ENCODE results near the gene DSCAM.

Gene DSCAM

DNA sequence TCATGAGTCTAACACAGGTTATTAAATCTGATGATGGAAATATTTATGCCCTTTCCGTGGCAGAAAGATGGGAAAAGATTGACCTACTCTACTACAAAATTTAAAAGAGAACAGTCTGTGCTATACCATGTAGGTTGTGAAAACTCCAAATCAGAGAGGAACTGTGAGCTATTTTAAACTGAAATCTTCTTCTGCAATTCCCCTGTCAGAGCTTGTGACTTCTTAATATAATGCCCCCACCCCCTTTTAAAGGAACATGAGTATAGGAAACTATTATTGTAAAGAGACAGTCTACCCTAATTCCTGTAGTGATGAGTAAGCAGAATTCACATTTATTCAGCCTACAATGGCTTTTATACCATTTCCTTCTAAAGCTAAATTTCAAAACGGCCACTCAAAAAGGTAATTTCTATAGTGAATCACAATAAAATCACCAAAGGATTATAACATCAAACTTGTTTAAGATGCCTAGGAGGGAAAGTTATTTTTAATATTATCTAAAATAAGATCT is 11.7 kb downstream of the DSCAM start:
- Histone ChIP-seq H3K36me3 (ENCODE audit: control insufficient read depth, insufficient read depth, low read length) (no peaks in the 10 kb centered on the region), H3K9me3 (ENCODE audit: control insufficient read depth, insufficient read depth, low read length) (no peaks in the 10 kb centered on the region), H3K4me3 (ENCODE audit: low read depth, low read length) (no peak overlapping the region), H3K27me3 (ENCODE audit: control insufficient read depth, insufficient read depth, low read length) (peaks cover under 1% of the 10 kb centered on the region), H3K4me1 (ENCODE audit: control insufficient read depth, insufficient read depth, low read length) (no peaks in the 10 kb centered on the region), H3K9ac (ENCODE audit: low read depth, low read length) (no peak overlapping the region)

DNA sequence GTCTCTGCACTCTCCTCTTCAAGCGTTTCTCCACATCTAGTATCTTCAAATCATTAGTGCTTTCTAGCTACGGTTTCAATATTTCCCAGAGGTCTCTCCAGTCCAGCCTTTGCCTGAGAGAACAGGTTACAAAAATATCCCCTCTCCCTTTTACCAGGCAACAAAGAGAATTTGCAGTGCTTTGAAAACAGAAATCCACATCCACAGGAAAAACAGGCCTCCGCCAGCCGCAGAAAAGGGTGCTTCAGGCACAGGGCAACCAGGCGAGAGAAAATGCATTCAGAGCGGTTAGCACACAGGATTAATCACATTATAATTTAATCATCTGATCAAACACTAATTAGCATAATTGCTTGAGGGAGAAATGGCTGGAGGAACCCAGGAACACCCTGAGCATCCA is 13.8 kb downstream of the DSCAM start:
- no peaks in the 10 kb centered on the region for H3K27me3 ChIP-seq (ENCODE audit: control insufficient read depth, insufficient read depth, low read length)
- H3K36me3 ChIP-seq (ENCODE audit: control insufficient read depth, insufficient read depth, low read length): no peaks in the 10 kb centered on the region
- H3K4me1 ChIP-seq (ENCODE audit: control insufficient read depth, insufficient read depth, low read length): no peaks in the 10 kb centered on the region
- H3K4me3 ChIP-seq (ENCODE audit: low read depth, low read length): no peak overlapping the region
- no peaks in the 10 kb centered on the region for H3K9me3 ChIP-seq (ENCODE audit: control insufficient read depth, insufficient read depth, low read length)
- no peak overlapping the region for H3K9ac ChIP-seq (ENCODE audit: low read depth, low read length)

DNA sequence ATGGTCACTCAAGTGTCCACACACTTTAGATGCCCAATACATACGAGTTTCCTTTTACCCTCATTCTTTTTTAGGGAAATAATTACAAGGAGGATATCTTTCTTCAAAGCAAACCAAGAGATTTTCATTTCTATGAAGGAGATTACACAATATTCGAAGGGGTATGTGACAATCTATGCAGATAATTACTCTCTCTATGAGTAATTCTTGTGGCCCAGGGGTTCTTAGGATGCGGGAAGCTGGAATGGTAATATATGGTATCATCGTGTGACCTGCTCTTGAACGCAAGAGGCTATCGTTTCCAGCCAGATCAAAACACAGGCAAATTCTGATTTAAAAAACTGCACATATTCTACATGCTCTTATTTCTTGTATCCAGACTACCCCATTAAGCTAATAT is 14.6 kb downstream of the DSCAM start:
- no peaks in the 10 kb centered on the region for H3K36me3 ChIP-seq (ENCODE audit: control insufficient read depth, insufficient read depth, low read length)
- H3K9me3 ChIP-seq (ENCODE audit: control insufficient read depth, insufficient read depth, low read length): no peaks in the 10 kb centered on the region
- no peak overlapping the region for H3K4me3 ChIP-seq (ENCODE audit: low read depth, low read length)
- no peak overlapping the region for H3K9ac ChIP-seq (ENCODE audit: low read depth, low read length)
- no peaks in the 10 kb centered on the region for H3K27me3 ChIP-seq (ENCODE audit: control insufficient read depth, insufficient read depth, low read length)
- no peaks in the 10 kb centered on the region for H3K4me1 ChIP-seq (ENCODE audit: control insufficient read depth, insufficient read depth, low read length)

DNA sequence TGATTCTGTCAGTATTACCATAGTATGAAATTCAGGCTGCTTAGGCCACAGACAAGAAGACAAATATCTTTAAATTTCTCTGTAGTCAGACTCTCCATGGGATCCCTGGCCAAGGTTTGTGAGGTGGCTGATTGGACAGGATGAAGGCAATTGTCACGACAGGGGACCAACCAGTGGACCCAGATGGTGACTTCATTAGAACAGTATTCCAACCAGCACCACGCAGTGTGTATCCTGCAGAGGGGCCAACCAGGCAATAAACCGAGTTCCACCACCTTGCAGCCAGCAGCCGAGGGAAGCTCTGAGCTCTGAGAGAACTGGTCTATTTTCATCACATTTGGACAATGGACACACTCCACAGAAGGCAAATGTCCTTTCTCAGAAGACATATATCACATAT is 16.1 kb downstream of the DSCAM start:
- H3K9me3 ChIP-seq (ENCODE audit: control insufficient read depth, insufficient read depth, low read length): no peaks in the 10 kb centered on the region
- H3K4me3 ChIP-seq (ENCODE audit: low read depth, low read length): no peak overlapping the region
- H3K27me3 ChIP-seq (ENCODE audit: control insufficient read depth, insufficient read depth, low read length): no peaks in the 10 kb centered on the region
- H3K36me3 ChIP-seq (ENCODE audit: control insufficient read depth, insufficient read depth, low read length): no peaks in the 10 kb centered on the region
- no peak overlapping the region for H3K9ac ChIP-seq (ENCODE audit: low read depth, low read length)
- H3K4me1 ChIP-seq (ENCODE audit: control insufficient read depth, insufficient read depth, low read length): no peaks in the 10 kb centered on the region

DNA sequence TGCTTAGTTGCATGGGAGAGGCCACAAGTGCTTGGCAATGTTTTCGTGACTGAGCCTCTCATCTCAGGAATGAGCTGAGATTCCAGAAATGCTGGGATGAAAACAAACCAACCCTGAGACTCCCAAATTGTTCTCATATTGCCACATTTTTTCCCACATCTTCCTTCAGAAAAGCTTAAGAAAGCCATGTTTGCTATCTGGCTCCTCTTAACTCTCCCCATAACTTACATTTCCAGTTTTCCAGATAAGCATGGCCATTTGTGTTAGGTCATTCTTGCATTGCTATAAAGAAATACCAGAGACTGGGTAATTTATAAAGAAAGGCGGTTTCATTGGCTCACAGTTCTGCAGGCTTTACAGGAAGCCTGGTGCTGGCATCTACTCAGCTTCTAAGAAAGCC is 17.2 kb downstream of the DSCAM start:
- H3K4me3 ChIP-seq (ENCODE audit: low read depth, low read length): no peak overlapping the region
- no peaks in the 10 kb centered on the region for H3K27me3 ChIP-seq (ENCODE audit: control insufficient read depth, insufficient read depth, low read length)
- H3K36me3 ChIP-seq (ENCODE audit: control insufficient read depth, insufficient read depth, low read length): no peaks in the 10 kb centered on the region
- H3K9me3 ChIP-seq (ENCODE audit: control insufficient read depth, insufficient read depth, low read length): no peaks in the 10 kb centered on the region
- no peaks in the 10 kb centered on the region for H3K4me1 ChIP-seq (ENCODE audit: control insufficient read depth, insufficient read depth, low read length)
- no peak overlapping the region for H3K9ac ChIP-seq (ENCODE audit: low read depth, low read length)

DNA sequence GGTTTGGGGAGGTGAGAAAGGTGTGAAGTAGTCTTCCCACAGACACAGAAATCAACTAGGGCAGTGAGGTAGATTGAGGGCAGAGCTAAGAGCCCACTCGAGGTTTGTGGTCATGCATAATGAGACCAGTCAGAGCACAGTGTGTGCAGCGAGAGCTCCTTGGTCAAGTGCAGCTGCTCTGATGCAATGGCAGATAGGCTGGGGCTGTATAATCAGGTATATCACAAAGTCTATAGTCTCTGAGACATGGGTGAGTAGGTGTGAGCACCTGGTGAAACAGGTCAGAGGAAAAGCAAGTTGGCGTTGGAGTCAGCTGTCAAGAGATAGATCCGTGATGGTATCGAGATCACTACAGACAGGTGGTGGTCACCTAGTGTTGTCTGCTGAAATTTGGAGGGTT is 17.6 kb downstream of the DSCAM start:
- no peak overlapping the region for H3K9ac ChIP-seq (ENCODE audit: low read depth, low read length)
- H3K27me3 ChIP-seq (ENCODE audit: control insufficient read depth, insufficient read depth, low read length): no peaks in the 10 kb centered on the region
- H3K4me1 ChIP-seq (ENCODE audit: control insufficient read depth, insufficient read depth, low read length): no peaks in the 10 kb centered on the region
- no peaks in the 10 kb centered on the region for H3K9me3 ChIP-seq (ENCODE audit: control insufficient read depth, insufficient read depth, low read length)
- no peak overlapping the region for H3K4me3 ChIP-seq (ENCODE audit: low read depth, low read length)
- H3K36me3 ChIP-seq (ENCODE audit: control insufficient read depth, insufficient read depth, low read length): no peaks in the 10 kb centered on the region

DNA sequence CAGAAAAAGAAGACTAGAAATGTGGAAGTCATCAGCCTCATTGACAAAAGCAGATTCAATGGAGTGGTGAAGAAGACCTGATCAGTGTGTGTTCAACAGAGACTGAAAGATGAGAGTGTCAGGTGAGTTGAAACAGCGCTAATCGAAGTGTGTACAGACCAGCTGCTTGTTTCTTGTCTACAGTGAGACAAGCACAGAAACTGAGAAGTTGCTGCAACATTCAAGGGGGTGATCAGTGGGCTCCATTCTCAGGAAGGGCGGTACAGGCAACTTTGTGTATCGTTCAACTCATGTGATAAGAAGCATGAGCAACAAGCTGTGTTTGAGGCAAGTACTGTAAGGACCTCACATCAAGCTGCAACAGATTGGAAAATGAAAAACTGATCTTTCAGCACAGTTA is 19.4 kb downstream of the DSCAM start:
- H3K9ac ChIP-seq (ENCODE audit: low read depth, low read length): no peak overlapping the region
- no peak overlapping the region for H3K4me3 ChIP-seq (ENCODE audit: low read depth, low read length)
- H3K27me3 ChIP-seq (ENCODE audit: control insufficient read depth, insufficient read depth, low read length): no peaks in the 10 kb centered on the region
- H3K36me3 ChIP-seq (ENCODE audit: control insufficient read depth, insufficient read depth, low read length): no peaks in the 10 kb centered on the region
- H3K4me1 ChIP-seq (ENCODE audit: control insufficient read depth, insufficient read depth, low read length): no peaks in the 10 kb centered on the region
- H3K9me3 ChIP-seq (ENCODE audit: control insufficient read depth, insufficient read depth, low read length): no peaks in the 10 kb centered on the region

DNA sequence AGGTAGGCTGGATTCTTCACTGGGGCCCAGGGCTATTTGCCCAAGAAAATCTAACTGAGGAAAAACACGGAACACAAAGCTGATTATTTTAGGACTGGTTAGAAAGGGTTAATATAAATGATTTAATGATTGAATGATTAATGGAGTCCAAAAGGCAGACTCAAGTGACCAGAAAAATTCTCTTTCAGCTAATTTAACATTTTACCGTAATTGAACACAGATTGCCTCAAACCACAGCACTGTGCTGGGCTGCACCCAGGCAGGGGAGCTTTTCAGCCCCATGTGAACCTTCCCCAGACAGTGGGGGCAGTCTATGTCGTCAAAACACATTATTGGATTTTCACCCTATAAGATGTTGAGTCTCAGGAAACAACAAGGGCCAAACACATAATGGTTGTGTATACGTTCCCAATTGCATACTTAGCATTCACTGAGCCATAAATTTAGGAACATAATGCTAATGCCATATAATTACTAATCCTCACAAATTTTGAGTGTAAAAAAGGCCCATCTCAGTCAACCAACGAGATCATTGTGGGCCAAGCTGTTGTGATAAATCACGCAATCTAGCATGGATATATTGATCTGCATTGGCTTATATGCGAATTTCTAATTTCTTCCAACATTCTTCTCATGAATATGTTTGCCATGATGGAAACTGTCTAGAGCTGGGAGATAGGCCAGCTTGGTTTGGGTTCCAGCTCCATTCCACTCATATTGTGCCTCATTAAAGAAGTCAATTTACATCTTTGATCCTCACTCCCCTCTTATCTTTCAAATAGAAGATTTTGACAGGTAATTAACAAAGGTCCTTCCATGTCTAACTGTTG is 27.7 kb downstream of the DSCAM start:
- H3K36me3 ChIP-seq (ENCODE audit: control insufficient read depth, insufficient read depth, low read length): no peaks in the 10 kb centered on the region
- H3K9ac ChIP-seq (ENCODE audit: low read depth, low read length): no peak overlapping the region
- no peaks in the 10 kb centered on the region for H3K9me3 ChIP-seq (ENCODE audit: control insufficient read depth, insufficient read depth, low read length)
- no peaks in the 10 kb centered on the region for H3K27me3 ChIP-seq (ENCODE audit: control insufficient read depth, insufficient read depth, low read length)
- H3K4me3 ChIP-seq (ENCODE audit: low read depth, low read length): no peak overlapping the region
- H3K4me1 ChIP-seq (ENCODE audit: control insufficient read depth, insufficient read depth, low read length): no peaks in the 10 kb centered on the region

DNA sequence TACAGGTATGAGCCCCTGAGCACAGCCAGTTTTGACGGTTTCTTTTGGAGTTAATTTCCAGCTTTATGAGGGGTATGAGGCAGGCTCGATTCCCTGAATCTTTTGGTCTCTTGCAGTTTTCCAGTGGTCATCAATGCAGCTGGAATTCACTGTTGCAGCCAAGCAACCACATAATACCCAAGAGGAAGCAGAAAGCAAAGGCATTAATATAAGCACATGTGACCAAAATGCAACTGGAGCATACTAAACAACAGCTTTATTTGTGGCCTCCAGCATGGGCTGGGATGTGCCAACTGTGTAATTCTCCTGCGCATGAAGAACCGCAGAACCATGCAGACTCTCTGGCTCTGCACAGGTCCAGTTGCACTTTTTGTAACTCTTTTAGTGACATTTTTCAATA is 33.0 kb downstream of the DSCAM start:
- no peaks in the 10 kb centered on the region for H3K4me1 ChIP-seq (ENCODE audit: control insufficient read depth, insufficient read depth, low read length)
- H3K27me3 ChIP-seq (ENCODE audit: control insufficient read depth, insufficient read depth, low read length): no peaks in the 10 kb centered on the region
- no peaks in the 10 kb centered on the region for H3K36me3 ChIP-seq (ENCODE audit: control insufficient read depth, insufficient read depth, low read length)
- no peak overlapping the region for H3K4me3 ChIP-seq (ENCODE audit: low read depth, low read length)
- no peaks in the 10 kb centered on the region for H3K9me3 ChIP-seq (ENCODE audit: control insufficient read depth, insufficient read depth, low read length)
- no peak overlapping the region for H3K9ac ChIP-seq (ENCODE audit: low read depth, low read length)

DNA sequence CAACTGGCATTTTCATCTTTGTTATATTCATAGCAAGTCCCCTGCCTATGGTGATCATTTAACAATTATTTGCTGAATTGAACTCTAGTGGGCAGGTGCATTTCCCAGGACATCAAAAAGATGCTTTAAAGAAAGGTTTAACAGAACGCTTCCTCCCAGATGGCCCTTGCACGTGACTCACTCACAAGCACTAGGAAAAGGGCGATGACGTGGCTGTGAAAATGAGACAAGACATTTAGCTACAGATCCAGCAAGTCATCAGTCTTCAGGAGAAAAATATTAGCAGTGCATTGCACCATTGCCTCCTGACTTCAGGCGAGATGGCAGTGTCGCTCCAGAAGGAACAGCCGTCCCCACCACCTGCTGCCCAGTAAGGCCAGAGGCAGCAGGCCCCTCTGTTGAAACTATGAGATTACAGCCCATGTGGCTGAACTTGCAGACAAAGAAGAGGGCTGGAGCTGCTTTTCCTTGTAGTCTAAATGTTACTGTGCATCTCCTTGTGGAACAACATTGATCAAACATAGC is 37.2 kb downstream of the DSCAM start:
- Histone ChIP-seq H3K4me3 (ENCODE audit: low read depth, low read length) (no peak overlapping the region), H3K27me3 (ENCODE audit: control insufficient read depth, insufficient read depth, low read length) (no peaks in the 10 kb centered on the region), H3K4me1 (ENCODE audit: control insufficient read depth, insufficient read depth, low read length) (no peaks in the 10 kb centered on the region), H3K9me3 (ENCODE audit: control insufficient read depth, insufficient read depth, low read length) (no peaks in the 10 kb centered on the region), H3K36me3 (ENCODE audit: control insufficient read depth, insufficient read depth, low read length) (no peaks in the 10 kb centered on the region), H3K9ac (ENCODE audit: low read depth, low read length) (no peak overlapping the region)

DNA sequence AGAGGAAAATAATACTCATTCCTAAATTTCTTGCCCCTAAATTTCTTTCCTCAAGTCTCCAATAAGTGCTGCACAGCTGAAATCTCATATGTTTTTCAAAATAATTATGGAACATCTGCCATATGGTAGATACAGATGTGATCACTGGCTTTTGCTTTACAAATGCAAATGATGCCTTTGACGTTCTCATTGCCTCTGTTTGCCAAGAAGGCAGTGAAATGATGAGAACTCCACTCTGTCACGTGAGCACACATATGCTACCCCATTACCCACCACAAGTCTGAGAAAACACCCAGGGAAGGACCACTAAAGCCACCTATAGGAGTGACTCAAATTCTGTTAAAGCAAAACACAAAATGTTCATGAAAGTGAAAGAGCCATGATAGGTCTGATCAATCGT is 43.9 kb downstream of the DSCAM start:
- H3K9ac ChIP-seq (ENCODE audit: low read depth, low read length): no peak overlapping the region
- H3K36me3 ChIP-seq (ENCODE audit: control insufficient read depth, insufficient read depth, low read length): no peaks in the 10 kb centered on the region
- no peaks in the 10 kb centered on the region for H3K4me1 ChIP-seq (ENCODE audit: control insufficient read depth, insufficient read depth, low read length)
- no peaks in the 10 kb centered on the region for H3K9me3 ChIP-seq (ENCODE audit: control insufficient read depth, insufficient read depth, low read length)
- H3K4me3 ChIP-seq (ENCODE audit: low read depth, low read length): no peak overlapping the region
- no peaks in the 10 kb centered on the region for H3K27me3 ChIP-seq (ENCODE audit: control insufficient read depth, insufficient read depth, low read length)

DNA sequence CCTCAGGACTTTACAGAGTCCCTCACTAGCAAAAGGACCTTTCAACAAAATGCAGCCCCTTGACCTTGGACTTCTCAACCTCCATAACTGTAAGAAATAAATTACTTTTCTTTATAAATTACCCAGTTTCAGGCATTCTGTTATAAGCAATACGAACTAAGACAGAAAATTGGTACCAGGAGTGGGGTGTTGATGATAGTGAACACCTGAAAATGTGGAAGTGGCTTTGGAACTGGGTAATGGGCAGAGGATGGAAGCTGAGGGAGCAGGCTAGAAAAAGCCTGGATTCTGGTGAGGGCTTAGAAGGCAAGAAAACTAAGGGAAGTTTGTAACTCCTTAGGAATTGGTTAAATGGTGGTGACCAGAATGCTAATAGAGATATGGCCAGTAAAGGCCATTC is 46.8 kb downstream of the DSCAM start:
- no peak overlapping the region for H3K9ac ChIP-seq (ENCODE audit: low read depth, low read length)
- no peaks in the 10 kb centered on the region for H3K9me3 ChIP-seq (ENCODE audit: control insufficient read depth, insufficient read depth, low read length)
- no peaks in the 10 kb centered on the region for H3K27me3 ChIP-seq (ENCODE audit: control insufficient read depth, insufficient read depth, low read length)
- no peak overlapping the region for H3K4me3 ChIP-seq (ENCODE audit: low read depth, low read length)
- no peaks in the 10 kb centered on the region for H3K36me3 ChIP-seq (ENCODE audit: control insufficient read depth, insufficient read depth, low read length)
- H3K4me1 ChIP-seq (ENCODE audit: control insufficient read depth, insufficient read depth, low read length): no peaks in the 10 kb centered on the region
